HG02588 (cell line): ENCODE results near the gene IQCK.

Experiments used
- ATAC-seq: cut with Tn5 transposase; IDR thresholded peaks from one replicate; pipeline ENCODE4 v1.9.1; 2021; ENCODE audit warnings: mild to moderate bottlenecking, moderate library complexity; ENCODE audit not compliant: unreplicated experiment

Gene IQCK

GRCh38 chr16:19907161-19907992, 189.3 kb downstream of the IQCK start:
- no peak for ATAC-seq
